HUES6 (cell line): Measurements from ENCODE around the gene HSF2BP.
"Not testable (repeated sequence)": the region's sequence is repeated elsewhere in the genome, so short reads cannot be mapped to it uniquely, and the experiment has no call there.

ENCODE experiments used
- H3K27ac ChIP-seq: 2 replicates; pipeline ENCODE4 v1.7.0; 2013; ENCODE audit warnings: low read depth, mild to moderate bottlenecking, low read length, inconsistent platforms
- H3K27me3 ChIP-seq: 2 replicates; pipeline ENCODE4 v1.6.1; 2013; ENCODE audit warnings: low read length; ENCODE audit not compliant: control insufficient read depth, insufficient read depth
- H3K36me3 ChIP-seq: 2 replicates; pipeline ENCODE4 v1.6.1; 2013; ENCODE audit warnings: low read length; ENCODE audit not compliant: control insufficient read depth, insufficient read depth
- H3K4me1 ChIP-seq: 2 replicates; pipeline ENCODE4 v1.6.1; 2013; ENCODE audit warnings: low read length; ENCODE audit not compliant: control insufficient read depth, insufficient read depth
- H3K4me3 ChIP-seq: 2 replicates; pipeline ENCODE4 v1.5.1; 2013; ENCODE audit warnings: low read depth, low read length
- H3K9ac ChIP-seq: one replicate; pipeline ENCODE4 v1.6.1; 2013; ENCODE audit warnings: mild to moderate bottlenecking, low read length
- H3K9me3 ChIP-seq: 2 replicates; pipeline ENCODE4 v1.6.1; 2013; ENCODE audit warnings: low read depth, low read length; ENCODE audit not compliant: control insufficient read depth, insufficient read depth

The HSF2BP gene

GRCh38 chr21:43511209-43511608 lies 148.1 kb downstream of the HSF2BP start:
- H3K9ac ChIP-seq, H3K27me3 ChIP-seq, H3K27ac ChIP-seq: not testable (repeated sequence)

GRCh38 chr21:43510669-43511068 lies 148.6 kb downstream of the HSF2BP start:
- not testable (repeated sequence) for H3K36me3 ChIP-seq, H3K27ac ChIP-seq, H3K9me3 ChIP-seq, H3K4me3 ChIP-seq, H3K27me3 ChIP-seq, H3K9ac ChIP-seq, H3K4me1 ChIP-seq

More at GRCh38 chr21:43511209-43511608, 148.1 kb downstream of the HSF2BP start:
- H3K4me3 ChIP-seq, H3K36me3 ChIP-seq, H3K9me3 ChIP-seq, H3K4me1 ChIP-seq: not testable (repeated sequence)

DNA sequence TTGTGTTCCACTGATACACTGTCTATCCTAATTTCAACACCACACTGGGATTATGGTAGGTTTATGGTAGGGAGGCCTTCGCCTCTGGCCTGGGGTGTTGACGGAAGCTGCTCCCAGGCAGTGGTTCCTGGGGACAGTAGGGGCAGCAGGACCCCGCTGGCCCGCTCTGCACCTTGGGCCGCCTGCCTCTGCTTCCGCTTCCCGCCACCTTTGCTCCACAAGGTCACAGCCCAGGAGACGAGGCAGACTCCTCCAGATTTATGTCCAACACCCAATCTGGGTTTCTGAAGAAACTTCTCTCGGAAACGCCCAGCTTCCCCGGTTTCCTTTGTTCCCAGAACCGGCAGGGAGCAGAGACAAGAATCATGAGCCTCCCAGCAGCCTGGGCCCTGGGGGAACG lies 155.4 kb downstream of the HSF2BP start:
- not testable (repeated sequence) for H3K27me3 ChIP-seq, H3K27ac ChIP-seq, H3K9ac ChIP-seq, H3K4me3 ChIP-seq, H3K4me1 ChIP-seq, H3K9me3 ChIP-seq, H3K36me3 ChIP-seq

DNA sequence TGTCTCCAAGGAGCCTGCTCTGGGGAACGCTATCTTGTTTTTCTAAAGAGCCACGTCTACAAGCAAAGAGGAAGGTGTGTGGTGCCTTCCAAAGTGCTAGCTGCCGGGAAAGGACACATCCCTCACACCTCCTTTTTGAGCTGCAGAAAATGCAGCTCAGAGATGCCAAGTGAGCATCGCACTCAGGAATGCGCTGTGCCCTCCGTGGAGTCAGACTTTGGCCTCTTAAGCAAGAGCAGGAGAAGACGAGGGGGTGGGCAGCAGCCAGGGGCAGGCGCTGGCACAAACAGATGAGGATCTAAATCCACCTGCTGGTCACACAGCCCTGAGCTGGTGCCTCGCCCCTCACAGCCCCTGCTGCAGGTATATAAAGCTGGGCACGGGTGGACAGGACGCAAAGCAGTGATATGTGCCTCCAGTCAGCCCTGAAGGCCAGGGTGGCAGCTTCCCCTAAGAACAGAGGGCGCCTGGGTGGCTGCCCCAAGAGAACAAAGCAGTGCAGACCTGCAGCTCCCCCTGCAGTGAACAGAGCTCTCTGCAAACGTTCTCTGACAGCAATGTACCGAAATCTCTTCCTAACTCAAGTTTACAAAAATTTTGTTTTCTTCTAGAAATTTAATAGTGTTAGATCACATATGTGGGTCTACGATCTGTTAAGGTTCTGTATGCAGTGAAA lies 156.1 kb downstream of the HSF2BP start:
- not testable (repeated sequence) for H3K27ac ChIP-seq, H3K4me3 ChIP-seq, H3K27me3 ChIP-seq, H3K9me3 ChIP-seq, H3K36me3 ChIP-seq, H3K4me1 ChIP-seq, H3K9ac ChIP-seq

DNA sequence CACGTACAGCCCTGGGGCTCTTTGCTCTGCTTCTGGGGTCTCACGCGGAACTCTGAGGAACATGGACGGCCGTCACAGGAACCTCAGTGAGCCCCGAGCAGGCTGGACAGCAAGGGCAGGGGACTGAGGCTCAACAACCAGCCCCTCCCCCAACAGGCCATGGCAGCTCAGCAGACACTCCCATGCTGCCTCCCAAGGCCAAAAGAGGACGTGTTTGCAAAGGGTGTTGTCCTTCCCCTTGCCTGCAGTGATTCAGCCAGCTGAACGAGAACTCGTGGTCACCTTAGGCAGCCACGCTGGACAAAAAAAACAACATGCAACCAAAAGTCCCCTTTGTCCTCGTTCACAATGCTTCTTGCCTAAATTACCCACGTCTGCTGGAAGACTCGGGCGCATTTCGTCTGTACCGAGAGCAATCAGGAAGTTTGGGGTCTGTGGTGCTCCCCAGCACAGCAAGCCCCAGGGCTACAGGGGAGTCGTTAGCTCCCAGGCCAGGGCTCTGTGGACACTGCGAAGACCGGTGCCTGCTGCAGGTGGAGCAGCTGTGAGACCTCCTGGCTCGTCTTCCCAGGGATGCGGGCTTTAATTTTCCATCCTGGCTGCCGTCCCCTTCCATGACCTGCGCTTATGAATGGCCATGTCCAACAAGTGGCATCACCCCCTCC lies 156.7 kb downstream of the HSF2BP start:
- H3K27me3 ChIP-seq, H3K9me3 ChIP-seq, H3K4me3 ChIP-seq, H3K4me1 ChIP-seq, H3K9ac ChIP-seq, H3K27ac ChIP-seq, H3K36me3 ChIP-seq: not testable (repeated sequence)

DNA sequence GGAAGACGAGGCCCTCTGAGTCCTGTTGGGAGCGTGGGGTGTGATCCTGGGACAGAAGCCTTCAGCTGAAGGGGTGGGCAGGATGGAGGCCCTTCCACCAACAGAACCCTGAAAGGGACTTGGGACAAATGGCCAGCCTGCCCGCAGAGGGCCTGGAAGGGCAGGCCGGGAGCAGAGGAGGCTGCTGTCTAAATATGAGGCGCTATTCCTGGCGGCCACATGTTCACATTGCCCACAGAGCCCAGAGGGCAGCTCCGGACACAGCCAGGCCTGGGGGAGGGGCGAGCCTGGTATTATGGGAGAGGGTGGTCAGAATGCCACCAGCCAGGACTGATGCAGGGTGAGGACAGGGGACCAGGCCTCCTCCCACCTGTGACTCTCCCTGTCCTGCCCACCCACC lies 160.4 kb downstream of the HSF2BP start:
- not testable (repeated sequence) for H3K4me3 ChIP-seq, H3K27me3 ChIP-seq, H3K9ac ChIP-seq, H3K4me1 ChIP-seq, H3K36me3 ChIP-seq, H3K27ac ChIP-seq, H3K9me3 ChIP-seq

GRCh38 chr21:43498065-43498464 lies 161.2 kb downstream of the HSF2BP start:
- not testable (repeated sequence) for H3K9ac ChIP-seq, H3K36me3 ChIP-seq, H3K9me3 ChIP-seq, H3K4me3 ChIP-seq, H3K27me3 ChIP-seq, H3K27ac ChIP-seq, H3K4me1 ChIP-seq

GRCh38 chr21:43494279-43495012 lies 164.8 kb downstream of the HSF2BP start:
- not testable (repeated sequence) for H3K4me1 ChIP-seq, H3K9me3 ChIP-seq, H3K9ac ChIP-seq, H3K4me3 ChIP-seq, H3K27ac ChIP-seq, H3K27me3 ChIP-seq, H3K36me3 ChIP-seq

DNA sequence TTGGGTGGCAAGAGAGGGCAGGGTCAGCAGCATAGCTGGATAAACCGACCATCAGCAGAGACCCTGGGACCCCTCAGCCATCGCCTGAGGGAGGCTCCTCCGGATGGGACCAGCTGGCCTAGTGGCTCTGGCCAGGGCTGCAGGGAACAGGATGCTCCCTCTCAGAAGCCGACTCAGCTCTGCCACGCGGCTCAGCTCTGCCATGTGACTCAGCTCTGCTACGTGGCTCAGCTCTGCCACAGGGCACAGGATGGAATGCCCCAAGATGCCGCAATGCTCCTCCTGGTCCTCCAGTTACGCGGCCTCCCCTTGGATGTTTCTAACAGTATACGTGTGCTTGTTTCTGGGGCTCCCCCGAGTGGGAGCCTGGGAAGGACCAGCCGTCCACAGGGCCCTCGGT lies 165.8 kb downstream of the HSF2BP start:
- H3K9me3 ChIP-seq, H3K9ac ChIP-seq, H3K36me3 ChIP-seq, H3K4me1 ChIP-seq, H3K27me3 ChIP-seq, H3K4me3 ChIP-seq, H3K27ac ChIP-seq: not testable (repeated sequence)

DNA sequence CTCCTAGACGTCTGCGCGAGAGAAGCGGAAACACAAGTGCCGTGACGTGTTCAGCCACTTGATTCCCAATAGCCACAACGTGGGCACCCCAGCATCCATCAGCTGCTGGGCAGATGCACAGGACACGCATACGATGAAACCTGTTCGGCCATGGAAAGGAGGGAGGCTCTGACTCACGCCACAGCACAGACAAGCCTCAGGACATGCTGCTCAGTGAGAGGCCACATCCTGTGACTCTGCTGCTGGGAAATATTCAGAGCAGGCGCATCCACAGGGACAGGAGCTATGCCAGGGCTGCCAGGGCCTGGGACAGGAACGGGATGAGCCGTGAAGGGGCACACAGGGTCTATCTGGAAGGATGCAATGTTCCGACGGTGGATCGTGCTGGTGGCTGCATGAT lies 171.1 kb downstream of the HSF2BP start:
- H3K36me3 ChIP-seq, H3K27me3 ChIP-seq, H3K9ac ChIP-seq, H3K9me3 ChIP-seq, H3K4me1 ChIP-seq, H3K27ac ChIP-seq, H3K4me3 ChIP-seq: not testable (repeated sequence)

- not testable (repeated sequence) for H3K27me3 ChIP-seq, H3K4me1 ChIP-seq, H3K36me3 ChIP-seq, H3K9me3 ChIP-seq, H3K9ac ChIP-seq, H3K27ac ChIP-seq, H3K4me3 ChIP-seq
Measured at GRCh38 chr21:43486051-43486450, 173.2 kb downstream of the HSF2BP start.
